BJ (cell line): Measurements from ENCODE around the gene ADRA2C. TPM values are rescaled to one million over a fixed set of nuclear protein-coding genes. Genes with fewer than 3 reads are reported as not detected.
A peak's percentile ranks its signal among the peaks of the same experiment; 100 is the strongest.

Source experiments
- CTCF ChIA-PET: fragments of 350-600 bp; formaldehyde crosslinking; extraction: SDS; loops from one replicate; lab custom pipeline; 2021; ENCODE audit warnings: antibody characterized with exemption, inconsistent platforms; lab: Yijun Ruan, JAX
- POLR2A ChIA-PET: fragments of 300-600 bp; sonication (Branson Sonifier 250); formaldehyde crosslinking; extraction: SDS; loops from one replicate; lab custom pipeline; 2021; ENCODE audit warnings: antibody characterized with exemption; lab: Charles Lee
- DNase-seq: peaks from one replicate; pipeline ENCODE4 v3.0.0-alpha.2; 2011; ENCODE audit warnings: low read depth
- H3K27me3 ChIP-seq: 2 replicates; pipeline ENCODE4 v1.6.0; 2011; ENCODE audit warnings: low read length; ENCODE audit not compliant: control insufficient read depth, insufficient read depth
- H3K36me3 ChIP-seq: 2 replicates; pipeline ENCODE4 v1.5.1; 2011; ENCODE audit warnings: low read length; ENCODE audit not compliant: control insufficient read depth, insufficient read depth
- H3K4me3 ChIP-seq: 2 replicates; pipeline ENCODE4 v1.5.1; 2011; ENCODE audit warnings: low read depth, mild to moderate bottlenecking, control low read depth, low read length
- polyA plus RNA-seq: library from polyadenylated mRNA; depleted of rRNA; stranded (reverse); fragments of >200 nt; gene quantifications from 2 replicates; pipeline ENCODE4 v1.2.3, GENCODE V29; 2011
- TF ChIP-seq, protein P1 (sequence below): IDR thresholded peaks from 2 replicates; pipeline ENCODE4 v1.5.1; 2011; ENCODE audit warnings: low read depth, mild to moderate bottlenecking, control low read depth, inconsistent platforms, low read length, moderate library complexity; ENCODE audit not compliant: insufficient read depth

The ADRA2C gene
- polyA plus RNA-seq, 1 experiment = 0.20 TPM

DNA sequence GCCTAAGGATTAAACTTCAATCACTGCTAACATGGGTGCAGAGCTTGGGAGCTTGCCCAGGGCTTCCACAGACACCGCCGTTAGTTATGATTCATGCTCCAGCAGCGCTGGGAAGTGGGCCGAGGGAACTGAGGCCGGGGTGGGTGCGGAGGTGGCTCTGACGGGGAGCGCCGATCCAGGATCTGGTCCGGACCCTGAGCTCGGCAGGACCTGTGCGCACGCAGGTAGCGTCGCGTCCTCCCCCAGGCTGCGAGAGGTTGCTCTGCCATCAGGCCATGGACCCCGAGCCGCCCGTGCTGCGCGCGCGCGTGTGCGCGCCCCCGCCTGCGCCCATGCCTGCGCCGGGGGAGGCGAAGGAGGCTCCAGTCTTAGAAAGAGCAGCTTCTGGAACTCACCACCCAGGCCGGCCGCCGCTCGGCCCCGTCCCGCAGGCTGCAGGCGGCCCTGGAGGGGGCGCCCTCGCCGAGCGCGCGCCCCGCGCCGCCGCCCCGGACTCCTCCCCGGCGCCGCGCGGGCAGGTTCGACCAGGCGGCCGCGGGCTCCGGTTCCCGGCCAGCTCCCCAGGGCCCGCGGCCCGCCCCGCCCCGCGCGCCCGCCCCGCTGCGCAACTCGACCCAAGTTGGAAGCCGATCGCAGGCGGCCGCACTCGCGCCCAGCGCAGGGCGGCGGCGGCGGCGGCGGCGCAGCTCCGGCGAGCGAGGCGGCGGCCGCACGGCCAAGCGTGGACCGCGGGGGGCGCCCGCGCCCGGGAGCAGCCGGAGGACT, 732 bp upstream of the ADRA2C start:
- H3K36me3 ChIP-seq = no peaks in the 10 kb centered on the region
- ChIA-PET POLR2A (no interaction called here), CTCF (interaction anchor here (0.6 to 2.0 kb wide), 7 partner anchors 12 to 181 kb away, joined by 3 to 6 read pairs (median 4); no protein-coding TSS in a partner anchor)
- TF ChIP-seq, protein P1, sequence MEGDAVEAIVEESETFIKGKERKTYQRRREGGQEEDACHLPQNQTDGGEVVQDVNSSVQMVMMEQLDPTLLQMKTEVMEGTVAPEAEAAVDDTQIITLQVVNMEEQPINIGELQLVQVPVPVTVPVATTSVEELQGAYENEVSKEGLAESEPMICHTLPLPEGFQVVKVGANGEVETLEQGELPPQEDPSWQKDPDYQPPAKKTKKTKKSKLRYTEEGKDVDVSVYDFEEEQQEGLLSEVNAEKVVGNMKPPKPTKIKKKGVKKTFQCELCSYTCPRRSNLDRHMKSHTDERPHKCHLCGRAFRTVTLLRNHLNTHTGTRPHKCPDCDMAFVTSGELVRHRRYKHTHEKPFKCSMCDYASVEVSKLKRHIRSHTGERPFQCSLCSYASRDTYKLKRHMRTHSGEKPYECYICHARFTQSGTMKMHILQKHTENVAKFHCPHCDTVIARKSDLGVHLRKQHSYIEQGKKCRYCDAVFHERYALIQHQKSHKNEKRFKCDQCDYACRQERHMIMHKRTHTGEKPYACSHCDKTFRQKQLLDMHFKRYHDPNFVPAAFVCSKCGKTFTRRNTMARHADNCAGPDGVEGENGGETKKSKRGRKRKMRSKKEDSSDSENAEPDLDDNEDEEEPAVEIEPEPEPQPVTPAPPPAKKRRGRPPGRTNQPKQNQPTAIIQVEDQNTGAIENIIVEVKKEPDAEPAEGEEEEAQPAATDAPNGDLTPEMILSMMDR = no peak
- DNase-seq = no peak
- H3K4me3 ChIP-seq = peak overlapping the region; percentile 25
- peaks cover 17% of the 10 kb centered on the region for H3K27me3 ChIP-seq

DNA sequence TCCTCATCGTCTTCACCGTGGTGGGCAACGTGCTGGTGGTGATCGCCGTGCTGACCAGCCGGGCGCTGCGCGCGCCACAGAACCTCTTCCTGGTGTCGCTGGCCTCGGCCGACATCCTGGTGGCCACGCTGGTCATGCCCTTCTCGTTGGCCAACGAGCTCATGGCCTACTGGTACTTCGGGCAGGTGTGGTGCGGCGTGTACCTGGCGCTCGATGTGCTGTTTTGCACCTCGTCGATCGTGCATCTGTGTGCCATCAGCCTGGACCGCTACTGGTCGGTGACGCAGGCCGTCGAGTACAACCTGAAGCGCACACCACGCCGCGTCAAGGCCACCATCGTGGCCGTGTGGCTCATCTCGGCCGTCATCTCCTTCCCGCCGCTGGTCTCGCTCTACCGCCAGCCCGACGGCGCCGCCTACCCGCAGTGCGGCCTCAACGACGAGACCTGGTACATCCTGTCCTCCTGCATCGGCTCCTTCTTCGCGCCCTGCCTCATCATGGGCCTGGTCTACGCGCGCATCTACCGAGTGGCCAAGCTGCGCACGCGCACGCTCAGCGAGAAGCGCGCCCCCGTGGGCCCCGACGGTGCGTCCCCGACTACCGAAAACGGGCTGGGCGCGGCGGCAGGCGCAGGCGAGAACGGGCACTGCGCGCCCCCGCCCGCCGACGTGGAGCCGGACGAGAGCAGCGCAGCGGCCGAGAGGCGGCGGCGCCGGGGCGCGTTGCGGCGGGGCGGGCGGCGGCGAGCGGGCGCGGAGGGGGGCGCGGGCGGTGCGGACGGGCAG, 792 bp downstream of the ADRA2C start:
- ChIA-PET CTCF (interaction anchor here (1.0 to 2.0 kb wide), 3 partner anchors 17 to 176 kb away, joined by 3 to 6 read pairs (median 4); no protein-coding TSS in a partner anchor), POLR2A (no interaction called here)
- H3K36me3 ChIP-seq = no peaks in the 10 kb centered on the region
- H3K4me3 ChIP-seq = no peak overlapping the region
- DNase-seq = no peak
- H3K27me3 ChIP-seq = peaks cover 17% of the 10 kb centered on the region
- TF ChIP-seq, protein P1 = no peak

DNA sequence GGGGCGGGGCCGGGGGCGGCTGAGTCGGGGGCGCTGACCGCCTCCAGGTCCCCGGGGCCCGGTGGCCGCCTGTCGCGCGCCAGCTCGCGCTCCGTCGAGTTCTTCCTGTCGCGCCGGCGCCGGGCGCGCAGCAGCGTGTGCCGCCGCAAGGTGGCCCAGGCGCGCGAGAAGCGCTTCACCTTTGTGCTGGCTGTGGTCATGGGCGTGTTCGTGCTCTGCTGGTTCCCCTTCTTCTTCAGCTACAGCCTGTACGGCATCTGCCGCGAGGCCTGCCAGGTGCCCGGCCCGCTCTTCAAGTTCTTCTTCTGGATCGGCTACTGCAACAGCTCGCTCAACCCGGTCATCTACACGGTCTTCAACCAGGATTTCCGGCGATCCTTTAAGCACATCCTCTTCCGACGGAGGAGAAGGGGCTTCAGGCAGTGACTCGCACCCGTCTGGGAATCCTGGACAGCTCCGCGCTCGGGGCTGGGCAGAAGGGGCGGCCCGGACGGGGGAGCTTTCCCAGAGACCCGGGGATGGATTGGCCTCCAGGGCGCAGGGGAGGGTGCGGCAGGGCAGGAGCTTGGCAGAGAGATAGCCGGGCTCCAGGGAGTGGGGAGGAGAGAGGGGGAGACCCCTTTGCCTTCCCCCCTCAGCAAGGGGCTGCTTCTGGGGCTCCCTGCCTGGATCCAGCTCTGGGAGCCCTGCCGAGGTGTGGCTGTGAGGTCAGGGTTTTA, 1.5 kb downstream of the ADRA2C start:
- no peaks in the 10 kb centered on the region for H3K36me3 ChIP-seq
- H3K27me3 ChIP-seq = peaks cover 19% of the 10 kb centered on the region
- ChIA-PET CTCF (interaction anchor here (1.0 to 1.2 kb wide), 3 partner anchors 14 to 21 kb away, joined by 3 read pairs; no protein-coding TSS in a partner anchor), POLR2A (no interaction called here)
- TF ChIP-seq, protein P1 = no peak
- no peak overlapping the region for H3K4me3 ChIP-seq
- DNase-seq = no peak

DNA sequence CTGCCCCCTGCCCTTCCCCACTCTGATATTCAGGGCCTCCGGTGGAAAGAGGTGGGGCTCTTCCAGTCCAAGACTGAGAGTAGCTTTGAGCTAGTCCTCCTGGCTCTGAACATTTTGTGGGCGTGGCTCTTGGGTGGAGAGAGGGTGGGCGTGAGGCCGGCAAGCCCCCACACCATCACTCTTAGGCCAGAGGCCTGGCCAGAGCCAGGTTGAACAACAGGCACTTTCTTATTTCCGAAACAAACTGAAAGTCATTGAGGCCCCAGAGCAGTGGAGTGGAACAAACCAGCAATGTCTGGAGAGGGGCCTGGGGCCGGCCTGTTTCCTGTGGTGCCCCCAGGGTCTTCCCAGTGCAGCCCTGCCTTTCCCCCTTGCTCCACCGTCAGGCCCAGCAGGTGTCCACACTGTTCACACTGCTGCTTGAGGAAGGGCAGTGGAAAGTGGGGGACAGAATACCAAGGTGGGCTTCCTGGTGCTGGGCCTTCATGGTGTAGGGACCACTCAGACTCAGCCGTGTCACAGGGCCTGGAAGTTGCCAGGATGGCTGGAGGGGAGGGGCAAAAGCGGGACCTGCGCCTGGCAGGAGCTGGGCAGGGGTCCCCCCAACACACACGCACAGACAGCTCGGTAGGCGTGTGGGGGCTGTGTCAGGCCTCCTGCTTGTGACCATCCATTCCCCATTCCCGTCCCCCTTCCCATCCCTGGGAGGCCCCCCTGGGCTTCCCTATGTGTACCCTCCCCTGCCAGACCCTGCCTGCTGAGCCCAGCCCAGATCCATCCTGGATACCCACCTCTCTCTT, 2.9 kb downstream of the ADRA2C start:
- DNase-seq = no peak
- TF ChIP-seq, protein P1 = no peak
- H3K4me3 ChIP-seq = no peak overlapping the region
- POLR2A ChIA-PET = no interaction called here
- no peaks in the 10 kb centered on the region for H3K36me3 ChIP-seq
- CTCF ChIA-PET = interaction anchor here (1.2 kb wide), 1 partner anchor 19 kb away, joined by 3 read pairs; no protein-coding TSS in a partner anchor
- H3K27me3 ChIP-seq = peaks cover 17% of the 10 kb centered on the region
